Loucy (cell line): ENCODE data around the gene KRT86.

Experiments used
- H2AFZ ChIP-seq: fragments of 200-600 bp; sonication (generic); 2 replicates; pipeline ENCODE4 v1.6.0; 2016; ENCODE audit warnings: antibody characterized with exemption, mild to moderate bottlenecking, low read length, moderate library complexity
- H3F3A ChIP-seq: fragments of 200-600 bp; 2 replicates; pipeline ENCODE4 v1.6.0; 2016; ENCODE audit warnings: antibody characterized with exemption, low read depth, mild to moderate bottlenecking
- H3K27me3 ChIP-seq: fragments of 200-600 bp; sonication (generic); 2 replicates; pipeline ENCODE4 v1.6.1; 2014; ENCODE audit warnings: low read length, mild to moderate bottlenecking; ENCODE audit not compliant: insufficient read depth, poor library complexity, severe bottlenecking
- H3K36me3 ChIP-seq: fragments of 200-600 bp; sonication (generic); 2 replicates; pipeline ENCODE4 v1.6.1; 2016; ENCODE audit warnings: low read length; ENCODE audit not compliant: insufficient read depth
- H3K4me1 ChIP-seq: fragments of 200-600 bp; sonication (generic); 2 replicates; pipeline ENCODE4 v1.5.1; 2014; ENCODE audit warnings: low read length, mild to moderate bottlenecking; ENCODE audit not compliant: insufficient read depth, poor library complexity, severe bottlenecking
- H3K4me2 ChIP-seq: fragments of 200-600 bp; sonication (generic); 2 replicates; pipeline ENCODE4 v1.6.0; 2014; ENCODE audit warnings: antibody characterized with exemption, low read length, low read depth, mild to moderate bottlenecking; ENCODE audit not compliant: poor library complexity, severe bottlenecking
- H3K4me3 ChIP-seq: fragments of 200-600 bp; sonication (generic); 2 replicates; pipeline ENCODE4 v1.5.1; 2014; ENCODE audit warnings: low read length, mild to moderate bottlenecking, mixed read lengths; ENCODE audit not compliant: poor library complexity, severe bottlenecking
- H3K79me2 ChIP-seq: fragments of 200-600 bp; sonication (generic); 2 replicates; pipeline ENCODE4 v1.6.1; 2014; ENCODE audit warnings: low read length; ENCODE audit not compliant: insufficient read depth
- H3K9ac ChIP-seq: fragments of 200-600 bp; sonication (generic); 2 replicates; pipeline ENCODE4 v1.6.0; 2014; ENCODE audit warnings: mild to moderate bottlenecking, low read depth, low read length, moderate library complexity; ENCODE audit not compliant: poor library complexity, severe bottlenecking
- H3K9me2 ChIP-seq: fragments of 200-600 bp; sonication (generic); replicated peaks from 2 replicates; pipeline ENCODE4 v1.6.1; 2016; ENCODE audit warnings: low read depth, low read length, mixed read lengths
- H3K9me3 ChIP-seq: fragments of 200-600 bp; sonication (generic); 2 replicates; pipeline ENCODE4 v1.6.1; 2014; ENCODE audit warnings: mild to moderate bottlenecking, antibody characterized with exemption, low read length, low read depth; ENCODE audit not compliant: insufficient read depth
- H4K20me1 ChIP-seq: fragments of 200-600 bp; sonication (generic); 2 replicates; pipeline ENCODE4 v1.6.0; 2014; ENCODE audit warnings: antibody characterized with exemption, low read length, mild to moderate bottlenecking; ENCODE audit not compliant: insufficient read depth, poor library complexity, severe bottlenecking
- CTCF ChIP-seq: fragments of 200-600 bp; sonication (generic); conservative IDR thresholded peaks from 2 replicates; pipeline ENCODE4 v1.5.1; 2014; ENCODE audit warnings: mild to moderate bottlenecking, antibody characterized with exemption, low read length
- EZH2phosphoT487 ChIP-seq: fragments of 200-600 bp; IDR thresholded peaks from 2 replicates; pipeline ENCODE4 v1.6.1; 2018; ENCODE audit warnings: antibody characterized with exemption, mild to moderate bottlenecking, moderate library complexity, borderline replicate concordance

The KRT86 gene

GRCh38 chr12:52321418-52321817 lies 47.0 kb downstream of the KRT86 start:
- Histone ChIP-seq H3F3A (no peaks in the 10 kb centered on the region), H3K4me1 (peaks cover 5% of the 10 kb centered on the region), H3K36me3 (no peaks in the 10 kb centered on the region), H3K9me3 (no peaks in the 10 kb centered on the region), H3K4me2 (no peak overlapping the region), H3K27me3 (no peaks in the 10 kb centered on the region), H3K79me2 (no peaks in the 10 kb centered on the region), H4K20me1 (no peaks in the 10 kb centered on the region), H2AFZ (no peak overlapping the region), H3K4me3 (no peak overlapping the region), H3K9me2 (no peaks in the 10 kb centered on the region), H3K9ac (no peak overlapping the region)
- TF ChIP-seq EZH2phosphoT487: no peak
- TF ChIP-seq CTCF: no peak

DNA sequence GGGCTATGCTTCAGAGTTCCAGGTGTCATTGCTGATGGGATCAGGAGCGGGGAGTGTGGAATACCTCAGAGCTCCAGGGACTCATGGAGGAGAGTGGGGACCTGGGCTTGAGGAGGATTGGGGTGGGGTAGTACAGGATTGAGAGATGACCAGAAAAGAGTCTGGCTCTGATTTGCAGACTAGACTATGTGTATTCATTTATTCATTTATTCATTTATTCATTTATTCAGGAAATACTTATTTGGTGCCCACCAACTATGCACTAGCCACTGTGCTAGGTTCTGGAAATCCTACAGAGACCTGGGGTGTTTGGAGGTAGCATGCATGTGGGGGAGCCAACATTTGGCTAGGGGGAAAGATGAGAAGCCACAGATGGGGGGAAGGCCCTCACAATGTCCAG lies 47.6 kb downstream of the KRT86 start:
- no peaks in the 10 kb centered on the region for H3K9me3 ChIP-seq
- H3K79me2 ChIP-seq: no peaks in the 10 kb centered on the region
- TF ChIP-seq CTCF (no peak), EZH2phosphoT487 (no peak)
- no peaks in the 10 kb centered on the region for H3K27me3 ChIP-seq
- H4K20me1 ChIP-seq: no peaks in the 10 kb centered on the region
- no peaks in the 10 kb centered on the region for H3K36me3 ChIP-seq
- peaks cover 5% of the 10 kb centered on the region for H3K4me1 ChIP-seq
- H3K4me2 ChIP-seq: no peak overlapping the region
- no peaks in the 10 kb centered on the region for H3K9me2 ChIP-seq
- H3K4me3 ChIP-seq: no peak overlapping the region
- H3F3A ChIP-seq: no peaks in the 10 kb centered on the region
- H3K9ac ChIP-seq: no peak overlapping the region
- no peak overlapping the region for H2AFZ ChIP-seq

DNA sequence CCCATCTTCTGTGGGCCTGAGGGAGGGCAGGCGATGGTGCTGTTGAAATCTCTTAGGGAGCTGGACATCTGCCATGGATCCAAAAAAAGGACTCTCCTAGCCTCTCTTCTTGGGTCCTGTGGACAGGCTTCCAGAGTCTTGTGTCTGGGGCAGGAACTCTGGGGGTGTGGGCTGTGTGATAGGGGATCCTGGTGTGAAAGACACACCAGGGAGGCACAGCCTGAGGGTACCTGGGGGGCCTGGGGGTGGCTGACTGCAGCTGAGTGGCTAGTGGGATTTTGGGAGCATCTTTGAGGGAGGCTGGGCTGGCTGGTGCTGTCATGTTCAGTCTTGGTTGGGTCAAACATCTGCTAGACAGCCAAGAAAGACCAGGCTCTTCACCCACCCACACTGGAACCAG lies 48.6 kb downstream of the KRT86 start:
- Histone ChIP-seq H3F3A (no peaks in the 10 kb centered on the region), H3K9me2 (no peaks in the 10 kb centered on the region), H3K36me3 (no peaks in the 10 kb centered on the region), H3K4me2 (no peak overlapping the region), H3K9ac (no peak overlapping the region), H3K4me3 (no peak overlapping the region), H3K4me1 (peaks cover 5% of the 10 kb centered on the region), H2AFZ (no peak overlapping the region), H3K27me3 (no peaks in the 10 kb centered on the region), H4K20me1 (no peaks in the 10 kb centered on the region), H3K79me2 (no peaks in the 10 kb centered on the region), H3K9me3 (no peaks in the 10 kb centered on the region)
- TF ChIP-seq CTCF (no peak), EZH2phosphoT487 (no peak)
